Hepatic stellate cell (primary cell): ENCODE data around the gene RTRAF.

Experiments used
- DNase-seq: peaks from one replicate; pipeline ENCODE4 v3.0.0; 2011; ENCODE audit warnings: low spot score

Gene RTRAF

GRCh38 chr14:51993285-51993920 lies 4.1 kb downstream of the RTRAF start:
- DNase-seq: no peak

GRCh38 chr14:51996148-51996746 lies 6.9 kb downstream of the RTRAF start:
- no peak for DNase-seq

GRCh38 chr14:51998348-51998747 lies 9.0 kb downstream of the RTRAF start:
- DNase-seq: no peak

- DNase-seq: no peak
Measured at GRCh38 chr14:51999084-51999483, 9.7 kb downstream of the RTRAF start.

DNA sequence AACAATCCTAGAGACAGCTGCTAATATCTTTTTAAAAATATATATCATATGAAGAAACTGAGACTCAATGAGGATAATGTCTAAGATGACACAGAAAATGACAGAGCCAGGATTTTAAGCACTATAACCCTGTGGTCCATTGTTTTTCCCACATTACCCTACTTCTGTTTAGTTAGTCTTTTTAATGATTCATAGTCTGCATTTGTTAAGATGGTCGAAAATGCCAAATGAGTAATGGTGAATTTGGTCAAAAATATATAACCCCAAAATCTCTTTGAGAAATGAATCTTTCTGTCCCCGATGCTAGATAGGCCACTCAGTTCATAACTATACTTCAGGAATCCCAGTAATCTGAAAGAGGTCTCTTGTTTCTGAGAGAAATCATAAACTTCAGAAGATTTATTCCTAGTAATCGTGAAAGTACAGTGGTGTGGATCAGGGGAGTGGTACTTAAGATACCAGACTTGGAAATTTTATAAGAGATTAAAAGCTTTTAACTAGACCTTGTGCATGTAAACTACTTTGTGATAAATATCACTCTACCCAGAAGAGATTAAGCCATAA lies 10.8 kb downstream of the RTRAF start:
- DNase-seq: no peak

GRCh38 chr14:52000696-52001095 lies 11.3 kb downstream of the RTRAF start:
- DNase-seq: no peak

DNA sequence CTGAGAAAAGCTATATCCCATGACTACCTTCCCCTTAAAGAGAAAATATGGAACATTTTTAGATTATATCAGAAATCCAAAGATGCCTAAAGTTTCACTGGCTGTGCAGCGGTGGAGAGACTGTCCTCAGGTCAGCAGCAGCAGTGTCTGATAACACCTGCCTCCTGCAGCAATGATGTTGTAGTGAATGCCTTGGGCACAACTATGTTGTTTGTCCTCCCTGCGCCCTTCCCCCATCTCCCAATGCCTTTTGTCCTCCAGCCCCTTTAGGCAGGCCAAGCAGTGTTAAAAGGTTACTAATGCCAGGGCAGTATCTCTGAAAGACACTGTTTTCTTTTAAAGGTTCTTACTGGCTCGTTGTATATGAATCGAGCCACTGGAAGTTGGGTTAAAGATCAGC lies 13.2 kb downstream of the RTRAF start:
- no peak for DNase-seq

- no peak for DNase-seq
Measured at GRCh38 chr14:52003324-52003723, 14.0 kb downstream of the RTRAF start.

DNA sequence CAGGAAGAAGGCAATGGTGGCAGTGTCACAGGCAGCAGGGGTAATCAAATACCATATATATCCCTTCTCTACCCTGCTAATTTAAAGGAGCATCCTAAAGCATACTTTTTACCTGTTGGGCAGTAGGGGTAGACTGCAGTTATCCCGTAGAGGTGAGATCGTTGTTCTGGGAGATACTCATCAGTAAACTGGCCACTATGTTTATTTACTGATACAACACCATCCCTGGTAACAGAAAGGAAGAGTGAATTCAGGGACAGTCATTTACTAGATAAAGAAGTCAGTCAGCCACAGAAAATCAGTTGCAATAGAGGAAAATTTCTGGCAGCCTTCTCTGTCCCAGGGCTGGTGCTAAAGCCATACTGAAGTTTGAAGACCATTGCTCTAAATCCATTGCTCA lies 16.3 kb downstream of the RTRAF start:
- no peak for DNase-seq

DNA sequence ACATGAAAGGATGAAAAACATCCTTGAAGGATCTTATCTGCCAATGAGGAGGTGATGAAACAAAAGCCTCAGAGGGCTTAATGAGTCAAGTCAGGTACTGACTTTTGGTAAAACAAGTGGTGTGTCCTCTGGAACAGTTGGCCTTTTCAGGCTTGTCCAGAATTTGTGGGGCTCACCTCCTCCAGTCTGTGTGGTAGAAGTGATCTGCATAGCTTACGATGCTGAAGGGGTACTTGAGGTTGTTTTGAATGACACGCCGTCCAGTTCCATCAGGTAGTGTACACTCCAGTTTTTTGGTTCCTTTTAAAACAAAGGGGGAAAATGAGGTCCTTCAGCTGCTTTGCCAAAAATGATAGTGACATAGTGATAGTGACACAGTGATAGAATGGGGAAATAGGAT lies 17.0 kb downstream of the RTRAF start:
- DNase-seq: no peak

DNA sequence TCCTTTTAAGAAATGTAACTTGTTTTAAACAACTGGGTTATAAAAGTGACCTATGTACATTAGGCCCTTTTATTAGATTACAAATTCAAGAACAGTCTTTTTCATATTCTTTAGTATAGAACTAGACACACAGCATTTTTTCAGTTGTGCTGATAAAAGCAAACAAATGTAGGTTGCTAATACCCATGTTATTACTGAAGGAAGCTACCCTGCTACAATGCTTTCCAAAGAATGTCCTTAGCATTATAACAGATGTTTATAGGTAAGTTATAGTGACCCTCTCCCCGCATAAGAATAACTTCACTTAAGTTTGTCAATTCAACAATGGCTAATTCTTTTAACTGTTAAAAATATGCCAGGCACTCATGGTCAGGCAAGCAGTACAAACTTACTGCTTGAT lies 17.9 kb downstream of the RTRAF start:
- DNase-seq: no peak

DNA sequence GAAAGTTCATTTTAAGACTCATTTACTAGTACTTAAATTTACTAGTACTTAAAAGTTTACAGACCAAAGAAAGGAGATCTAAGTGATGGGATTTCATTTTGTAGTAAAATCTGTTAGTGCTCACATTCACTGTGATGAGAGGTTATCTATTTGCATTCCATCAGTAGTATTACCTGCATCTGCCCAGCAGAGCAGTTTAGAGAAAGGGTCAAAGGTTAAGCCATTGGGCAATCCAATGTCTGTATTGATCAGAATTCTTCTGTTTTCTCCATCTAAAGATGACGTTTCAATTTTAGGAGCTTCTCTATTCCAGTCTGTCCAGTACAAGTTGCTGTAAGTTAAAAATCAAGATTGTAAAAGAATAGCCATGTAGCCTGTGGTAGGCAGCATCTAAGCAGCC lies 18.3 kb downstream of the RTRAF start:
- no peak for DNase-seq

GRCh38 chr14:52008136-52008535 lies 18.8 kb downstream of the RTRAF start:
- DNase-seq: no peak

DNA sequence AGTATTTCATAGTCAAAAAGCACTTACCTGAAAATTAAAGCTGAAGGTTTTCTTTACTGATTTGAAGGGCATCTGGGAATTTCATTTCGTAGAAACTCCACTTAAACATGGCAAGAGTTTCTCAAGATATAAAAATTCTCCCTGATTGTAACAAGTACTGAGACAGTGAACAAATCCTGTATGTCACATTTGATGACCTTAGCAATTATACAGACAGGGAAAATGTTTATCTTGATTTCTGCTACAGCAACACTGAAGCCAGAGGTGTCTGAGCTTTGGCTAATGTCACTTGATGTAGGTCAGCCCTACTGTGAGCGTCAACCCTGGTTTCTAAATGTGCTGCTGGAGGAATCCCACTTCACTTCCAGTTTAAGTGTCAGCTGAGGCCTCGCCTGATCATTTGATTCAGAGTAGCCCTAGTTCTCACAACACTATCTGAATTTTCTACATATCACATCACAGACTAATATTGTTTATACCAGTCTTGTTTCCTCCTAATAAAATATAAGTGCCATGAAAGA lies 20.9 kb downstream of the RTRAF start:
- DNase-seq: no peak

- DNase-seq: no peak
Measured at GRCh38 chr14:52011523-52011922, 22.2 kb downstream of the RTRAF start.

- no peak for DNase-seq
Measured at GRCh38 chr14:52012635-52013034, 23.3 kb downstream of the RTRAF start.

- no peak for DNase-seq
Measured at GRCh38 chr14:52013984-52014600, 24.7 kb downstream of the RTRAF start.

- DNase-seq: no peak
Measured at GRCh38 chr14:52014601-52015267, 25.4 kb downstream of the RTRAF start.

DNA sequence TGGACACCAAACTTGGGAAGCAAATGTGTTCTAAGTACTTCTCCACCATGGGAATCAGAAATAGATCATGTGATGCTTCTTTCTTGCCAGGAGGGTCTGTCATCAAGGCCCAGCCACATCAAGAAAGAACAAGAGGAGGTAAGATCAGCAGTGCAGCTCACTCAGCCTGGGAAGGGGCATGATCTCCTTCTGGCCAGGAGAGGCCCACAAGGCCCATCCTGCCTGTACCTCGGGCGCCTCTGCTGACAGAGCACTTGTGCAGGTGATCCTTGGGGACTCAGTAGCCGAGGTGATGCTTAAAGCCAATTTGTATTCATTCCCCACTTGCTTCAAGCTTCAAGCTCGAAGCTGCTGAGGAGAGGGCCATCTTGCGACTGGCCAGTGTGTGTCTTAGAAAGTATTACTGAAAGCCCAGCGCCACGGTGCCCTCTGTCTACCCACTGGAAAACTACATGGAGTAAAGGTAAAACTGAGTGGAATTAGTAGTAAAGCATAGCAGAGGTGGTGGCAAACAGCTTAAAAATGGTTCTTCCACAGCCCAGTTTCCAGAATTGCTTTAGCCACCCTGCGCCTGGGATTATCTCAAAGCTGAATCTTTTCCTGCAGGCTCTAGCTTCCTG lies 26.2 kb downstream of the RTRAF start:
- DNase-seq: no peak

DNA sequence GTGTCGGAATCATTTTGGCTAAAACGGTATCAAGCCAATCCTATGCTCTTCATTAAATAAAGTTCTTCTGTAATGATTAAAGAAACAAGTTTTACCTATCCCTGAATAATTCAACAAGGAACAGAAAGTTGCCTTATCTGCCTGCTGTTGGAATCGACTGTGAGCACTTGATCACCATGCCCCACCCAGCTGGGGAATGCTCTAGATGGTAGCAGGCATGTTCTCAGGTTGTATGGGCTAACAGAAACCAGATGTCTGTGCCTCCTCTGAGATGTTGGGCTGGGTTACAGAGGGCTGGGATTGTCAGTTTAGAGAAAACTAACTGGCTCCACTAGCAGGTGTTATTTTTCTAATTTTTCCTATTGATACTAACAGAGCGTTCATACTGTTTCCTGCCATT lies 28.9 kb downstream of the RTRAF start:
- DNase-seq: peak; percentile 38

DNA sequence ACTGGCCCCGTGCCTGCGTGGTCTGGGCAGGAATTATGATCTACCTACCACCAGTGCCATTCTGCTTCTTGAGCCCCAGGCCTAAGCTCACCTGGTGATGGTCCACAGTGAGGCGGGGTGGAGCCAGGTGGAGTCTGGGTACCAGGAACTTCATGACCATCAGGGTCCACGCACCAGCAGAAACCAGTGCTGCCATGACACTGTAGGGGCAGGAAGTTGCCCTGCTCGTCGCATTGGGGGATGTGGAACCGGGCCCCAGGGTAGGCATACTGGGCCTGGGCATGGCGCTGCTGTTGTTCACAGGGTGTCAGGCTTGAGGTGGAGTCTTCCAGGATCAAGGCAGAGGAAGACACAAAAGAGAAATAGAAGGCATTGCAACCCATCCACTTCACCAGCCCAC lies 29.6 kb downstream of the RTRAF start:
- no peak for DNase-seq

GRCh38 chr14:52020161-52020714 lies 30.9 kb downstream of the RTRAF start:
- DNase-seq: no peak
